GM23338 (cell line): ENCODE measurements around the gene OXNAD1. TPM values are rescaled to one million over a fixed set of nuclear protein-coding genes. Genes with fewer than 3 reads are reported as not detected.

Source experiments
- ATAC-seq: fragments of 200-7000 bp; cut with Tn5 transposase; 3 replicates; pipeline ENCODE4 v1.9.1; 2020
- DNase-seq: peaks from one replicate; pipeline ENCODE4 v3.0.0-alpha.2; 2015; ENCODE audit warnings: low spot score
- H2AFZ ChIP-seq: fragments of 200-600 bp; sonication (generic); 2 replicates; pipeline ENCODE4 v1.8.0; 2016; ENCODE audit warnings: antibody characterized with exemption, mild to moderate bottlenecking, moderate library complexity
- H3F3A ChIP-seq: fragments of 200-600 bp; sonication (generic); replicated peaks from 2 replicates; pipeline ENCODE4 v1.8.0; 2017; ENCODE audit warnings: antibody characterized with exemption, mixed run types, low read depth
- H3K27ac ChIP-seq: fragments of 200-600 bp; sonication (generic); 2 replicates; pipeline ENCODE4 v1.6.1; 2016; ENCODE audit warnings: low read depth
- H3K27me3 ChIP-seq: fragments of 200-600 bp; sonication (generic); 2 replicates; pipeline ENCODE4 v1.8.0; 2016; ENCODE audit warnings: mild to moderate bottlenecking, mixed run types, moderate library complexity; ENCODE audit not compliant: insufficient read depth
- H3K36me3 ChIP-seq: fragments of 200-600 bp; sonication (generic); 2 replicates; pipeline ENCODE4 v1.8.0; 2016; ENCODE audit warnings: mild to moderate bottlenecking; ENCODE audit not compliant: insufficient read depth
- H3K4me1 ChIP-seq: fragments of 200-600 bp; sonication (generic); 2 replicates; pipeline ENCODE4 v1.8.0; 2016; ENCODE audit warnings: mild to moderate bottlenecking, moderate library complexity; ENCODE audit not compliant: insufficient read depth
- H3K4me2 ChIP-seq: fragments of 200-600 bp; sonication (generic); 2 replicates; pipeline ENCODE4 v1.7.1; 2017; ENCODE audit warnings: mixed run types
- H3K4me3 ChIP-seq: fragments of 200-600 bp; sonication (generic); 2 replicates; pipeline ENCODE4 v1.6.1; 2016; ENCODE audit warnings: mixed run types
- H3K79me2 ChIP-seq: fragments of 200-600 bp; sonication (generic); replicated peaks from 2 replicates; pipeline ENCODE4 v1.8.0; 2017; ENCODE audit warnings: mild to moderate bottlenecking; ENCODE audit not compliant: insufficient read depth
- H3K9me2 ChIP-seq: fragments of 200-600 bp; sonication (generic); 2 replicates; pipeline ENCODE4 v1.8.0; 2017; ENCODE audit not compliant: insufficient read depth
- H4K20me1 ChIP-seq: fragments of 200-600 bp; sonication (generic); replicated peaks from 2 replicates; pipeline ENCODE4 v1.8.0; 2017; ENCODE audit warnings: mild to moderate bottlenecking; ENCODE audit not compliant: insufficient read depth
- H3K27ac Mint-ChIP-seq: 2 replicates; pipeline ENCODE4 v1.8.0; 2020; ENCODE audit warnings: inconsistent platforms, mild to moderate bottlenecking, moderate library complexity, mixed read lengths
- H3K27me3 Mint-ChIP-seq: 3 replicates; pipeline ENCODE4 v1.8.0; 2022; ENCODE audit warnings: low read depth, mild to moderate bottlenecking, moderate library complexity, mixed read lengths, inconsistent platforms; ENCODE audit not compliant: insufficient read depth, poor library complexity
- H3K36me3 Mint-ChIP-seq: 3 replicates; pipeline ENCODE4 v1.8.0; 2021; ENCODE audit warnings: low read depth, mild to moderate bottlenecking, inconsistent platforms, moderate library complexity, mixed read lengths
- H3K4me1 Mint-ChIP-seq: 3 replicates; pipeline ENCODE4 v1.8.0; 2020; ENCODE audit warnings: mild to moderate bottlenecking, inconsistent platforms, mixed read lengths
- H3K4me3 Mint-ChIP-seq: 3 replicates; pipeline ENCODE4 v1.8.0; 2021; ENCODE audit warnings: moderate library complexity, mild to moderate bottlenecking, inconsistent platforms, mixed read lengths
- H3K9me3 Mint-ChIP-seq: 3 replicates; pipeline ENCODE4 v1.8.0; 2020; ENCODE audit warnings: moderate library complexity, mild to moderate bottlenecking, inconsistent platforms, mixed read lengths
- CREB1 ChIP-seq: fragments of 250-450 bp; sonication (Bioruptor Pico); IDR thresholded peaks from 2 replicates; pipeline ENCODE4 v1.5.0; 2020; ENCODE audit warnings: low read depth, mild to moderate bottlenecking, moderate library complexity
- ETS1 ChIP-seq: IDR thresholded peaks from 2 replicates; pipeline ENCODE4 v1.6.1; 2016; ENCODE audit warnings: antibody characterized with exemption
- EZH2 ChIP-seq: fragments of 200-600 bp; sonication (generic); IDR thresholded peaks from one replicate; pipeline ENCODE4 v1.8.0; 2017; ENCODE audit warnings: antibody characterized with exemption, mild to moderate bottlenecking, low read depth; ENCODE audit not compliant: unreplicated experiment
- EZH2phosphoT487 ChIP-seq: fragments of 200-600 bp; sonication (generic); IDR thresholded peaks from one replicate; pipeline ENCODE4 v1.8.1; 2018; ENCODE audit warnings: antibody characterized with exemption; ENCODE audit not compliant: unreplicated experiment
- JUNB ChIP-seq: IDR thresholded peaks from one replicate; pipeline ENCODE4 v1.6.1; 2016; ENCODE audit warnings: antibody characterized with exemption; ENCODE audit not compliant: unreplicated experiment
- NANOG ChIP-seq: IDR thresholded peaks from 2 replicates; pipeline ENCODE4 v1.6.1; 2016; ENCODE audit warnings: antibody characterized with exemption, borderline replicate concordance
- POLR2AphosphoS5 ChIP-seq: IDR thresholded peaks from 2 replicates; pipeline ENCODE4 v1.6.1; 2016; ENCODE audit warnings: antibody characterized with exemption, low read depth
- REST ChIP-seq: IDR thresholded peaks from one replicate; pipeline ENCODE4 v1.6.1; 2018; ENCODE audit warnings: antibody characterized with exemption; ENCODE audit not compliant: unreplicated experiment
- STAT1 ChIP-seq: IDR thresholded peaks from one replicate; pipeline ENCODE4 v1.6.1; 2016; ENCODE audit warnings: antibody characterized with exemption; ENCODE audit not compliant: unreplicated experiment
- ZNF114 ChIP-seq: fragments of 250-450 bp; sonication (Bioruptor Pico); IDR thresholded peaks from 2 replicates; pipeline ENCODE4 v1.5.0; 2020; ENCODE audit warnings: mild to moderate bottlenecking, moderate library complexity
- ZNF331 ChIP-seq: fragments of 250-450 bp; sonication (Bioruptor Pico); IDR thresholded peaks from 2 replicates; pipeline ENCODE4 v1.5.0; 2020; ENCODE audit warnings: low read depth, mild to moderate bottlenecking, moderate library complexity
- polyA plus RNA-seq: library from polyadenylated mRNA; unstranded; fragments of >200 nt; fragmentation: Nextera tagmentation; extraction: Ambion mirVana; gene quantifications from 2 replicates; pipeline ENCODE4 v1.2.1, GENCODE V29; 2016
- total RNA-seq: library from RNA; depleted of rRNA; stranded (reverse); fragments of >200 nt; shearing (Covaris generic); gene quantifications from 2 replicates; pipeline ENCODE4 v1.2.3, GENCODE V29; 2014
- TF ChIP-seq, protein P1 (sequence below), 2 experiments: fragments of 200-600 bp in 1 of 2; sonication (generic) in 1 of 2; conservative IDR thresholded peaks; 2 replicates each; pipeline versions ENCODE4 v1.5.1 to v1.6.1; 2016 to 2017; ENCODE audit warnings: antibody characterized with exemption in 2 of 2, low read depth in 2 of 2, mild to moderate bottlenecking in 2 of 2, moderate library complexity in 1 of 2
- TF ChIP-seq, protein P2 (sequence below): fragments of 250-450 bp; sonication (Bioruptor Pico); IDR thresholded peaks from 2 replicates; pipeline ENCODE4 v1.5.0; 2020; ENCODE audit warnings: mild to moderate bottlenecking, moderate library complexity

OXNAD1 gene
- total and polyA plus RNA-seq, 2 experiments from 2014 or later: 22.9 to 34.2 TPM

GRCh38 chr3:16294844-16295243, 29.8 kb downstream of the OXNAD1 start:
- TF ChIP-seq ZNF331 (no peak), EZH2phosphoT487 (no peak), EZH2 (no peak), POLR2AphosphoS5 (no peak), REST (no peak), ETS1 (no peak), JUNB (no peak), STAT1 (no peak), CREB1 (CRISPR knock-in tag) (no peak), ZNF114 (CRISPR knock-in tag) (no peak), NANOG (no peak)
- TF ChIP-seq, protein P1, sequence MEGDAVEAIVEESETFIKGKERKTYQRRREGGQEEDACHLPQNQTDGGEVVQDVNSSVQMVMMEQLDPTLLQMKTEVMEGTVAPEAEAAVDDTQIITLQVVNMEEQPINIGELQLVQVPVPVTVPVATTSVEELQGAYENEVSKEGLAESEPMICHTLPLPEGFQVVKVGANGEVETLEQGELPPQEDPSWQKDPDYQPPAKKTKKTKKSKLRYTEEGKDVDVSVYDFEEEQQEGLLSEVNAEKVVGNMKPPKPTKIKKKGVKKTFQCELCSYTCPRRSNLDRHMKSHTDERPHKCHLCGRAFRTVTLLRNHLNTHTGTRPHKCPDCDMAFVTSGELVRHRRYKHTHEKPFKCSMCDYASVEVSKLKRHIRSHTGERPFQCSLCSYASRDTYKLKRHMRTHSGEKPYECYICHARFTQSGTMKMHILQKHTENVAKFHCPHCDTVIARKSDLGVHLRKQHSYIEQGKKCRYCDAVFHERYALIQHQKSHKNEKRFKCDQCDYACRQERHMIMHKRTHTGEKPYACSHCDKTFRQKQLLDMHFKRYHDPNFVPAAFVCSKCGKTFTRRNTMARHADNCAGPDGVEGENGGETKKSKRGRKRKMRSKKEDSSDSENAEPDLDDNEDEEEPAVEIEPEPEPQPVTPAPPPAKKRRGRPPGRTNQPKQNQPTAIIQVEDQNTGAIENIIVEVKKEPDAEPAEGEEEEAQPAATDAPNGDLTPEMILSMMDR (conservative IDR thresholded peaks at IDR 0.05; ENCODE audit: low read depth in 2 of 2): no peak
- TF ChIP-seq, protein P2, sequence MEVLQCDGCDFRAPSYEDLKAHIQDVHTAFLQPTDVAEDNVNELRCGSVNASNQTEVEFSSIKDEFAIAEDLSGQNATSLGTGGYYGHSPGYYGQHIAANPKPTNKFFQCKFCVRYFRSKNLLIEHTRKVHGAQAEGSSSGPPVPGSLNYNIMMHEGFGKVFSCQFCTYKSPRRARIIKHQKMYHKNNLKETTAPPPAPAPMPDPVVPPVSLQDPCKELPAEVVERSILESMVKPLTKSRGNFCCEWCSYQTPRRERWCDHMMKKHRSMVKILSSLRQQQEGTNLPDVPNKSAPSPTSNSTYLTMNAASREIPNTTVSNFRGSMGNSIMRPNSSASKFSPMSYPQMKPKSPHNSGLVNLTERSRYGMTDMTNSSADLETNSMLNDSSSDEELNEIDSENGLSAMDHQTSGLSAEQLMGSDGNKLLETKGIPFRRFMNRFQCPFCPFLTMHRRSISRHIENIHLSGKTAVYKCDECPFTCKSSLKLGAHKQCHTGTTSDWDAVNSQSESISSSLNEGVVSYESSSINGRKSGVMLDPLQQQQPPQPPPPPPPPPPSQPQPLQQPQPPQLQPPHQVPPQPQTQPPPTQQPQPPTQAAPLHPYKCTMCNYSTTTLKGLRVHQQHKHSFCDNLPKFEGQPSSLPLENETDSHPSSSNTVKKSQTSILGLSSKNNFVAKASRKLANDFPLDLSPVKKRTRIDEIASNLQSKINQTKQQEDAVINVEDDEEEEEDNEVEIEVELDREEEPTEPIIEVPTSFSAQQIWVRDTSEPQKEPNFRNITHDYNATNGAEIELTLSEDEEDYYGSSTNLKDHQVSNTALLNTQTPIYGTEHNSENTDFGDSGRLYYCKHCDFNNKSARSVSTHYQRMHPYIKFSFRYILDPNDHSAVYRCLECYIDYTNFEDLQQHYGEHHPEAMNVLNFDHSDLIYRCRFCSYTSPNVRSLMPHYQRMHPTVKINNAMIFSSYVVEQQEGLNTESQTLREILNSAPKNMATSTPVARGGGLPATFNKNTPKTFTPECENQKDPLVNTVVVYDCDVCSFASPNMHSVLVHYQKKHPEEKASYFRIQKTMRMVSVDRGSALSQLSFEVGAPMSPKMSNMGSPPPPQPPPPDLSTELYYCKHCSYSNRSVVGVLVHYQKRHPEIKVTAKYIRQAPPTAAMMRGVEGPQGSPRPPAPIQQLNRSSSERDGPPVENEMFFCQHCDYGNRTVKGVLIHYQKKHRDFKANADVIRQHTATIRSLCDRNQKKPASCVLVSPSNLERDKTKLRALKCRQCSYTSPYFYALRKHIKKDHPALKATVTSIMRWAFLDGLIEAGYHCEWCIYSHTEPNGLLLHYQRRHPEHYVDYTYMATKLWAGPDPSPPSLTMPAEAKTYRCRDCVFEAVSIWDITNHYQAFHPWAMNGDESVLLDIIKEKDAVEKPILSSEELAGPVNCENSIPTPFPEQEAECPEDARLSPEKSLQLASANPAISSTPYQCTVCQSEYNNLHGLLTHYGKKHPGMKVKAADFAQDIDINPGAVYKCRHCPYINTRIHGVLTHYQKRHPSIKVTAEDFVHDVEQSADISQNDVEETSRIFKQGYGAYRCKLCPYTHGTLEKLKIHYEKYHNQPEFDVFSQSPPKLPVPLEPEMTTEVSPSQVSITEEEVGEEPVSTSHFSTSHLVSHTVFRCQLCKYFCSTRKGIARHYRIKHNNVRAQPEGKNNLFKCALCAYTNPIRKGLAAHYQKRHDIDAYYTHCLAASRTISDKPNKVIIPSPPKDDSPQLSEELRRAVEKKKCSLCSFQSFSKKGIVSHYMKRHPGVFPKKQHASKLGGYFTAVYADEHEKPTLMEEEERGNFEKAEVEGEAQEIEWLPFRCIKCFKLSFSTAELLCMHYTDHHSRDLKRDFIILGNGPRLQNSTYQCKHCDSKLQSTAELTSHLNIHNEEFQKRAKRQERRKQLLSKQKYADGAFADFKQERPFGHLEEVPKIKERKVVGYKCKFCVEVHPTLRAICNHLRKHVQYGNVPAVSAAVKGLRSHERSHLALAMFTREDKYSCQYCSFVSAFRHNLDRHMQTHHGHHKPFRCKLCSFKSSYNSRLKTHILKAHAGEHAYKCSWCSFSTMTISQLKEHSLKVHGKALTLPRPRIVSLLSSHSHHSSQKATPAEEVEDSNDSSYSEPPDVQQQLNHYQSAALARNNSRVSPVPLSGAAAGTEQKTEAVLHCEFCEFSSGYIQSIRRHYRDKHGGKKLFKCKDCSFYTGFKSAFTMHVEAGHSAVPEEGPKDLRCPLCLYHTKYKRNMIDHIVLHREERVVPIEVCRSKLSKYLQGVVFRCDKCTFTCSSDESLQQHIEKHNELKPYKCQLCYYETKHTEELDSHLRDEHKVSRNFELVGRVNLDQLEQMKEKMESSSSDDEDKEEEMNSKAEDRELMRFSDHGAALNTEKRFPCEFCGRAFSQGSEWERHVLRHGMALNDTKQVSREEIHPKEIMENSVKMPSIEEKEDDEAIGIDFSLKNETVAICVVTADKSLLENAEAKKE (CRISPR knock-in tag): no peak
- Mint-ChIP-seq H3K4me1 (peaks cover 10% of the 10 kb centered on the region; the same call in 1 of the 3 replicates), H3K4me3 (no peak overlapping the region), H3K27me3 (no peaks in the 10 kb centered on the region), H3K9me3 (peaks cover 6% of the 10 kb centered on the region; the same call in 2 of the 3 replicates), H3K36me3 (peaks cover 74% of the 10 kb centered on the region), H3K27ac (no peak overlapping the region)
- Histone ChIP-seq H2AFZ (no peak overlapping the region), H3F3A (no peaks in the 10 kb centered on the region), H3K27ac (no peak overlapping the region), H3K79me2 (peaks cover 28% of the 10 kb centered on the region), H3K4me1 (0 out of 2 replicates have a peak, but pooled peaks cover 7% of the 10 kb centered on the region), H3K4me3 (no peak overlapping the region), H3K4me2 (no peak overlapping the region), H3K27me3 (no peaks in the 10 kb centered on the region), H3K9me2 (no peaks in the 10 kb centered on the region), H3K36me3 (peaks cover 8% of the 10 kb centered on the region), H4K20me1 (no peaks in the 10 kb centered on the region)
- ATAC-seq (no peak), DNase-seq (no peak)
